GM21526 (cell line): ENCODE results near the gene UPF3A.
"Not testable (repeated sequence)": the region's sequence is repeated elsewhere in the genome, so short reads cannot be mapped to it uniquely, and the experiment has no call there.

ENCODE experiments used
- ATAC-seq: cut with Tn5 transposase; IDR thresholded peaks from one replicate; pipeline ENCODE4 v1.9.1; 2021; ENCODE audit warnings: moderate library complexity; ENCODE audit not compliant: unreplicated experiment, low FRiP score

UPF3A gene

DNA sequence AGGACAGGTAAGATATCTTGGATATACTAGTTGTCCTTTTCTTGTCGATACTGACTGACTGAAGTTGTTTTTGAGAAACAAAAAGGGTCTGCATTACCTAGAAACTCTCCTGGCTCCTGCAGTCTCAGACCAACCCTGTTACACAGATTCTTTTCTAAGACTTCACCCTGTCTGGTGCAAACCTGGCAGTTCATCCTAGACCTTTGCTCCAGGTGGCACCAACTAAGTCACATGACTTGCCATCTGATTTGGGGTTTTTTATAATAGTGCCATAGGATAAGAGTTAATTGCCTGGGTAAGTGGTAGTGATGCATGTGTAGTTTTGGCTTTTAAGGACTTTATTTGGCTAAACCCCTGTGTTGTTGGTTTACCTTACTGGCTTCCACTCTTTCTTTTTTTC, 47.2 kb downstream of the UPF3A start:
- no peak for ATAC-seq

DNA sequence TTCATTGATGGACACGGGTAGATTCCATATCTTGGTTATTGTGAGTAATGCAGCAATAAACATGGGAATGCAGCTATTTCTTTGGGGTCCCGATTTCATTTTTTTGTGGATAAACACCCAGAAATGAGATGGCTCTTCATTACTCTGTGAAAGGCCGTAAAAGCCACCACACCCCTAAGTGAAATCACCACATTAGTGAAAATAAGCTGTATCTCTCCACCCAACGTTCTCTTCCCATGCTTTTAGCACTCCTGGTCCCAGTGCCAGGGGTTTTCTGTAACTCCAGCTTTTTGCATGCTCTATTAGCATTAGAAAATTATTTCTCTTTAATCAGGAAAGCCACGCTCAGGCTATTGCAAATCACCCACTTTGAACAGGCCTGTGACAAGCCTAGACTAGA, 48.7 kb downstream of the UPF3A start:
- no peak for ATAC-seq

DNA sequence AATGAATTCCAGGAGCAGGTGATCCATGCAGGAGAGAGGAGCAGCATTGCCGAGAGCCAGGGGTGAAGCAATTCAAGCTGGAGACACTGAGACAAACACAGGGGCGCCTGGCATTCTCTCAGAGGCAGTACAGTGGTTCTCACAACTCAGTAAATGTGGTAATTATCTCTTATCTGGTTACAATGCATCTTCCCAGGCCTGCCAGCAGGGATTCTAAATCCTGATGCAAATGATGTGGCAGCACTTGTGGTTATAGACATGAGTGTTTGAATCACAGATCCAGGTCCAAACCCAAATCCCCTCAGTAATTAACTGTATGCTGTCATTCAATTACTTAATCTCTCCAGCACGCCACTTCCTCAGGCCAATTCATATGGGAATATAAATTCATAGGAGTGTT, 52.5 kb downstream of the UPF3A start:
- ATAC-seq: not testable (repeated sequence)

DNA sequence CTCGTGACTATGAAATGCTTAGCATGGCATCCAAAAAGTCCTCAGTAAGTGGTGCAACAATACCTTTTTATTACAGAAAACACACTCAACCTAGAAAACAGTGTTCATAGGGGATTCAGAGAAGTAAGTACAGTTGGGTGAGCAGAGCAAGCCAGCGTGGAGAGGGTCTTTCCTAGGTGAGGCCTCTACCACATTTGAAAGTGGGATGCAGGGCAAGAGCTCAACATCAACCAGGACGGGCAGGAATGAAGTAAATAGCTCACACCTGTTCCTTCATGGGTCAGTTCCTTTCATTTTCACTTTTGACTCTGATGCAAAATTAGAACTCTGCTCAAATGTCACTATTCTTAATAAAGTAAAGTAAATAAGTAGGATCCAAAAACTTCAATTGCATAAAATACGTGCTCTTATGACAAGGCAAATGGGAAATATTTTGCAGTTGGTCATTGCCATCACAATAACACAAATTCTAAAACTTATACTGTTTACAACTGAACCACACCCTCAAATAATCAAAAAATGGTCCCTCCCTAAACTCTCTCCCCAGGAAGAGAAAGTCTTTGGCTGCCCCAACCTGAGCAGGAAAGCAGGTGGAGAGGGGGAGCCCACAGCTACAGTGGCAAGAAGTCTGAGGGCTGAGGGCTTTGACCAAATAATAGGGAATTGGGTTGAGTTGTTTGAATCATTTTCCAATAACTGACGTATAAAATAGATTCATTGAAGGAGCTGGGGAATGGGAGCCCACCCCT, 53.1 kb downstream of the UPF3A start:
- no peak for ATAC-seq

DNA sequence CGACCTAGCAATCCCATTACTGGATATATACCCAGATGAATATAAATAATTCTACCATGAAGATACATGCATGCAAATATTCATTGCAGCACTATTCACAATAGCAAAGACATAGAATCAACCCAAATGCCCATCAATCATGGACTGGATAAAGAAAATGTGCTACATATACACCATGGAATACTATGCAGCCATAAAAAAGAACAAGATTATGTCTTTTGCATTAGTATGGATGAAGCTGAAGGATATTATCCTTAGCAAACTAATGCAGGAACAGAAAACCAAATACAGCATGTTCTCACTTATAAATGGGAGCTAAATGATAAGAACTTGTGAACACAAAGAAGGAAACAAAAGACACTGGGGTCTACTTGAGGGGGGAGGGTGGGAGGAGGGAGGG, 55.1 kb downstream of the UPF3A start:
- ATAC-seq: not testable (repeated sequence)

DNA sequence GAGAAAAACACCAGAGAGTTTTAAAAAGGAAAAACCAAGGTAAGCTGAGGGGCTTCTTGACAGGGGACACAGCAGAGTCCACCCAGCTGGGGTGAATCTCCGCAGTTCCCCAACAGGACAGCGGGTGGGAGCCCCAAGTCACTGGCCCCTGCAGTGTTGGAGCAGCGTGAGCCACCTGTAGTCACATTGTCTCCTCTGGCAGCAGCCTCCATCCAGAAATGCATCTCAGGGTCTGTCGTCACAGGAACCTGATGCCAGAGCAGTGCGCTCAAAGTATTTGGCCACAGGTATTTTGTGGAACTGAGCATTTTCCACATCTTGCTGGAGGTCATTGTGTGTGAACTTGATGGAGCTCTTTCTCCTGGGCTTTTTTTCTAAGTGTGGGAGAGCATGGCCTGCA, 57.6 kb downstream of the UPF3A start:
- no peak for ATAC-seq

DNA sequence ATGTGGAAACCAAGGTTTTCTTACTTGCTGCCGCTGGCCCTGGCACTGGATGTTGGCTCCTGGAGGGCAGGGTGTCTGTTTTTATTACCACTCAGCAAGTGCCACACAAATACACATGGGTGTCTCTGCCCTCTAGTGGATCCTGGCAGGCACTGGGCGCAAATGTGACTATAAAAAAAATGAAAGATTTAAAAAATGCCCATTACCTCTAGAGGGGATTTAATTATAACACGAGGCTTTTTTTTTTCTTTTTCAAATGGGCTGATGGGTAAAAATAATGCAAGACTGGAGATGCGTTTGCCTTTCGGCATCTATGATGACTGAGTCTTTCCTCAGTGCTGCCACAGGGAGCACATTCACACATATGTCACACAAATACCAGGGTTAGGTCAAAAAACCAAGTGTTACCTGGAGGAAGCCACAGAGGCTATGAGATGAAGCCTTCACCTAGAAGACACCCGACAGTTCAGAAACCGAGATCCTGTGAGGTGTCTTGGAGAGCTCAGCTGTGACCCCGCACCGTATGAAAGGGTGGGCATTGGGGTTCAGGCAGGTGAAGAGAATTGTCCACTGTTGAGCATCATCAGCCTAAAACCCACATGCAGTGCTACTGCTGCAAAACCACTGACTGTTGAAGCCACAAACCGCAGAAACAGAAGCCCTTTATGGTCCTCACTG, 58.6 kb downstream of the UPF3A start:
- ATAC-seq: no peak

DNA sequence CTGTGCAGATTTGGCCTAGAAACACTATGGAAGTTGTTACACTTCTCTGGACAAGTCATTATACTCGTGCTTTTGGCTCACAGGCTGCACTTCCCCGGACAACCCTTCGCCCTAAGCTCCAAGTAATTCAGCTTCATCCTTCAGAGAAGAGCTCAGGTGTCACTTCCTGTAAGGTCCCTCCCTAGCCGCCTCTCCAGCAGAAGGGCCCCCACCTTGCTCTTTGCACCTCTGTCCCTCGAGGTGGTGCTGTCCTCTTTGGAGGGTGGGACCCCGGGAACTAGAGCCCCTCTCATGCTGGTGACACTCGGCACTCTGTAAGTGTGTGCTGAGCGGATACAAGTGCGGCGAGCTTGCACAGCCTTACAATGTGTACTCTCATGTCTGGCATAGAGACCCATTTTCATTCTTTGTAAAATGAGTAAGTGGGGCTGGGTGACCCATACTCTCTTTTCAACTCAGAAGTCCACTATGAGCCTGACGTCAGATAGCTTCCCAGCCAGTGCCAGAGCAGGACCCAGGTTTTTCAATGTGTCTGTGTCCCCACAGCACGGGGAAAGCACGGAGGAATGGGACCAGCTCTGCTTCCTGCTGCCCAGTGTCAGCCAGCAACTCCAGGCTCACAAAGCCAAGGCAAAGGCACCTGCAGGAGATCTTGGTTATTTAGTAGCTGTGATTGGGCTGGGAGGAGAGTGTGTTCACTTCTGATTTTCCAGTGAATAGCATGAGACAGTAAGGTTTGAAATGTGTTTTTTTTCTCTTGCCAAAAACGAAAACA, 59.8 kb downstream of the UPF3A start:
- ATAC-seq: no peak

DNA sequence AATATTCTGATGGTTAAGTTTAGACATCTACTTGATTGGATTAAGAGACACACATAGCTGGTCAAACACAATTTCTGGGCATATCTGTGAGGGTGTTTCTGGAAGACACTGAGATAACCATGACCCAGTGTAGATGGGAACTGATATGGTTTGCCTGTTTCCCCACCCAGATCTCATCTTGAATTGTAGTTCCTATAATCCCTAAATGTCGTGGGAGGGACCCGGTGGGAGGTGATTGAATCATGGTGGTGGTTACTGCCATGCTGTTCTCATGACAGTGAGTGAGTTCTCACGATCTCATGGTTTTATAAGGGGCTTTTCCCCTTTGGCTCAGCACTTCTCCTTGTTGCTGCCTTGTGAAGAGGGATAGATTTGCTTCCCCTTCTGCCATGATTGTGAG, 65.9 kb downstream of the UPF3A start:
- not testable (repeated sequence) for ATAC-seq

DNA sequence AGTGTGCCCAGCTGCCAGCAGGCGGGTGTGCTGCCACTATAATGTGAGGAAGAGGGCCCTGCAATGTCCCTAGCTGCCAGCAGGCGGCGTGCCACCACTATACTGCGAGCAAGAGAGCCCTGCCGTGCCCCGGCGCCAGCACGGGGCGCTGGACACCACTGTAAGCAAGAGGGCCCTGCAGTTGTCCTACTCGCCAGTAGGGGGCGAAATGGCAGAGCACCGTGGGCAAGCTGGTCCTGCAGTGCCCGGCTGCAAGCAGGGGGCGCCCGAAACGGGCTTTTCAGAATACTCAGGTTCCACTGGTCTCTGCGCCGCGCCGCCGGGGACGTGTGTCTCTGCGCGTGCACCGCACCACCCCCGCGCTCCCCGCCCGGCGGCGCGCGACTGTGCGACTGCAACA, 71.4 kb downstream of the UPF3A start:
- ATAC-seq: not testable (repeated sequence)

DNA sequence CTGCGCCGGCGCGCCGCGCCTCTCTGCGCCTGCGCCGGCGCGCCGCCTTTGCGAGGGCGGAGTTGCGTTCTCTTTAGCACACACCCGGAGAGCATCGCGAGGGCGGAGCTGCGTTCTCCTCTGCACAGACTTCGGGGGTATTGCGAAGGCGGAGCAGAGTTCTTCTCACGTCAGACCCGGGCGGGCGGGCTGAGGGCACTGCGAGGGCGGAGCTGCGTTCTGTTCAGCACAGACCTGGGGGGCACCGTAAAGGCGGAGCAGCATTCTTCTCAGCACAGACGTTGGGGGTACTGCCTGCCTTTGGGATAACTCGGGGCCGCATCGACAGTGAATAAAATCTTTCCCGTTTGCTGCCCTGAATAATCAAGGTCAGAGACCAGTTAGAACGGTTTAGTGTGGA, 72.0 kb downstream of the UPF3A start:
- ATAC-seq: not testable (repeated sequence)
